HepG2 (cell line): ENCODE data around the gene ARHGEF16. TPM values are rescaled to one million over a fixed set of nuclear protein-coding genes. Genes with fewer than 3 reads are reported as not detected.
A peak's percentile ranks its signal among the peaks of the same experiment; 100 is the strongest.

ENCODE experiments used
- ATF6 ChIP-seq: sonication (generic); formaldehyde crosslinking; conservative IDR thresholded peaks from 2 replicates; pipeline ENCODE4 v1.4.0; 2020; ENCODE audit warnings: missing genetic modification reagents
- ATF7 ChIP-seq, 2 experiments: fragments of 450-650 bp in 1 of 2; sonication (generic) in 1 of 2; formaldehyde crosslinking in 1 of 2; IDR thresholded peaks; 2 replicates each; pipeline versions ENCODE4 v1.4.0 to v1.6.1; 2016 to 2020; ENCODE audit warnings: antibody characterized with exemption in 1 of 2, mild to moderate bottlenecking in 1 of 2, missing genetic modification reagents in 1 of 2
- BRCA1 ChIP-seq: sonication (generic); formaldehyde crosslinking; IDR thresholded peaks from 2 replicates; pipeline ENCODE4 v1.4.0; 2020; ENCODE audit warnings: missing genetic modification reagents
- CCAR2 ChIP-seq: fragments of 200-400 bp; formaldehyde crosslinking; optimal IDR thresholded peaks from 2 replicates; pipeline ENCODE3; 2018; ENCODE audit warnings: low read depth, mild to moderate bottlenecking, low read length, moderate library complexity
- CEBPG ChIP-seq: IDR thresholded peaks from 2 replicates; pipeline ENCODE4 v1.6.1; 2016
- CHD4 ChIP-seq: fragments of 200-600 bp; sonication (generic); IDR thresholded peaks from 2 replicates; pipeline ENCODE4 v1.7.0; 2017; ENCODE audit warnings: mild to moderate bottlenecking, low read length, borderline replicate concordance
- FOXP1 ChIP-seq, 2 experiments: fragments of 450-650 bp in 1 of 2; IDR thresholded peaks; 2 replicates each; pipeline ENCODE4 v1.6.1; 2017 to 2018; ENCODE audit warnings: antibody characterized with exemption in 1 of 2
- HNRNPLL ChIP-seq: fragments of 200-400 bp; formaldehyde crosslinking; IDR thresholded peaks from 2 replicates; pipeline ENCODE4 v1.6.1; 2017; ENCODE audit warnings: mild to moderate bottlenecking, low read depth, low read length; ENCODE audit not compliant: poor library complexity, severe bottlenecking
- IRX3 ChIP-seq: sonication (generic); formaldehyde crosslinking; IDR thresholded peaks from 2 replicates; pipeline ENCODE4 v1.8.1; 2023; ENCODE audit warnings: mild to moderate bottlenecking, low read depth, missing genetic modification reagents, borderline replicate concordance
- JUND ChIP-seq: sonication (generic); formaldehyde crosslinking; IDR thresholded peaks from 2 replicates; pipeline ENCODE4 v1.8.0; 2022; ENCODE audit warnings: mild to moderate bottlenecking, missing genetic modification reagents
- KDM2A ChIP-seq: sonication (generic); formaldehyde crosslinking; IDR thresholded peaks from 2 replicates; pipeline ENCODE4 v1.4.0; 2020; ENCODE audit warnings: low read depth, missing genetic modification reagents, borderline replicate concordance
- MAZ ChIP-seq, 2 experiments: sonication (generic) in 1 of 2; formaldehyde crosslinking in 1 of 2; IDR thresholded peaks; 2 replicates each; pipeline versions ENCODE4 v1.5.0 to v1.6.1; 2012 to 2020; ENCODE audit warnings: low read depth in 2 of 2, mild to moderate bottlenecking in 2 of 2, borderline replicate concordance in 1 of 2, improper control_type of control experiment in 1 of 2, low read length in 1 of 2, missing genetic modification reagents in 1 of 2, moderate library complexity in 1 of 2
- MIER3 ChIP-seq: IDR thresholded peaks from 2 replicates; pipeline ENCODE4 v1.6.1; 2016; ENCODE audit warnings: missing compliant biosample characterization, borderline replicate concordance
- NR2F6 ChIP-seq, 2 experiments: IDR thresholded peaks; 2 replicates each; pipeline ENCODE4 v1.6.1; 2016; ENCODE audit warnings: antibody characterized with exemption in 1 of 2, mild to moderate bottlenecking in 1 of 2
- PITX1 ChIP-seq: sonication (generic); formaldehyde crosslinking; IDR thresholded peaks from 2 replicates; pipeline ENCODE4 v1.5.1; 2020; ENCODE audit warnings: mild to moderate bottlenecking, missing genetic modification reagents
- SP2 ChIP-seq: sonication (generic); formaldehyde crosslinking; IDR thresholded peaks from 2 replicates; pipeline ENCODE4 v1.5.1; 2020; ENCODE audit warnings: mild to moderate bottlenecking, missing genetic modification reagents
- TSC22D2 ChIP-seq: sonication (generic); formaldehyde crosslinking; IDR thresholded peaks from 2 replicates; pipeline ENCODE4 v1.5.1; 2020; ENCODE audit warnings: missing genetic modification reagents, mild to moderate bottlenecking, borderline replicate concordance
- ZBTB8A ChIP-seq: sonication (generic); formaldehyde crosslinking; IDR thresholded peaks from 2 replicates; pipeline ENCODE4 v1.4.0; 2020; ENCODE audit warnings: mild to moderate bottlenecking, low read depth, missing genetic modification reagents, borderline replicate concordance
- ZNF160 ChIP-seq: sonication (generic); formaldehyde crosslinking; IDR thresholded peaks from 2 replicates; pipeline ENCODE4 v1.8.0; 2022; ENCODE audit warnings: mild to moderate bottlenecking, inconsistent platforms, missing genetic modification reagents
- ZNF431 ChIP-seq: sonication (generic); formaldehyde crosslinking; IDR thresholded peaks from 2 replicates; pipeline ENCODE4 v1.9.0; 2022; ENCODE audit warnings: missing genetic modification reagents, low read depth, mild to moderate bottlenecking, borderline replicate concordance
- ZNF451 ChIP-seq: sonication (generic); formaldehyde crosslinking; IDR thresholded peaks from 2 replicates; pipeline ENCODE4 v1.5.0; 2020; ENCODE audit warnings: mild to moderate bottlenecking, missing genetic modification reagents
- ZNF773 ChIP-seq: sonication (generic); formaldehyde crosslinking; IDR thresholded peaks from 2 replicates; pipeline ENCODE4 v1.4.0; 2020; ENCODE audit warnings: missing genetic modification reagents, borderline replicate concordance
- polyA plus RNA-seq, 8 experiments: library from polyadenylated mRNA; depleted of rRNA in 3 of 8; stranded (reverse) in 7 of 8; unstranded in 1 of 8; fragments of >200 nt; fragmentation: Illumina TruSeq in 4 of 8; extraction: Trizol in 4 of 8; gene quantifications; 2 replicates each; pipeline versions ENCODE4 v1.2.1 to v1.2.3, GENCODE V29; 2011 to 2016; ENCODE audit warnings: low read depth in 4 of 8, missing spikeins in 1 of 8, mixed read lengths in 1 of 8; ENCODE audit not compliant: insufficient read depth in 1 of 8
- total RNA-seq, 5 experiments: library from RNA; depleted of rRNA; stranded (reverse); fragments of >200 nt; fragmentation: Illumina TruSeq; extraction: Trizol; gene quantifications; 2 replicates each; pipeline ENCODE4 v1.2.3, GENCODE V29; 2016; ENCODE audit warnings: low read depth in 1 of 5
- TF ChIP-seq, protein P1 (sequence below): sonication (generic); formaldehyde crosslinking; IDR thresholded peaks from 2 replicates; pipeline ENCODE4 v1.8.0; 2022; ENCODE audit warnings: missing genetic modification reagents, mild to moderate bottlenecking, inconsistent platforms, borderline replicate concordance
- TF ChIP-seq, protein P2 (sequence below): sonication (generic); formaldehyde crosslinking; IDR thresholded peaks from 2 replicates; pipeline ENCODE4 v1.9.0; 2022; ENCODE audit warnings: missing genetic modification reagents, mild to moderate bottlenecking, borderline replicate concordance

Gene ARHGEF16
- total and polyA plus RNA-seq, 2 of the 13 experiments (the other 11 are each of a cell fraction or from before 2014, with no cell fraction given) = 20.3 to 39.9 TPM

- TF ChIP-seq ZNF160 (CRISPR knock-in tag) (no peak), CEBPG (CRISPR knock-in tag) (no peak), ZNF773 (CRISPR knock-in tag) (no peak), MAZ (IDR thresholded peaks at IDR 0.05; ENCODE audit: borderline replicate concordance, low read depth, low read length) (no peak), MAZ (CRISPR knock-in tag; IDR thresholded peaks at IDR 0.05; ENCODE audit: low read depth) (no peak), ZBTB8A (CRISPR knock-in tag) (no peak), NR2F6 (IDR thresholded peaks at IDR 0.05) (no peak), NR2F6 (CRISPR knock-in tag; IDR thresholded peaks at IDR 0.05) (no peak), IRX3 (no peak), TSC22D2 (no peak), FOXP1 (IDR thresholded peaks at IDR 0.05) (no peak), FOXP1 (CRISPR knock-in tag; IDR thresholded peaks at IDR 0.05) (no peak), SP2 (CRISPR knock-in tag) (0 out of 2 replicates have a peak, but pooled peaks have one; percentile 31), CHD4 (no peak), PITX1 (CRISPR knock-in tag) (no peak), MIER3 (CRISPR knock-in tag) (no peak), ZNF451 (CRISPR knock-in tag) (no peak), JUND (CRISPR knock-in tag) (no peak), HNRNPLL (no peak), BRCA1 (no peak), CCAR2 (no peak), ZNF431 (no peak), ATF7 (IDR thresholded peaks at IDR 0.05) (no peak), ATF7 (CRISPR knock-in tag; IDR thresholded peaks at IDR 0.05) (no peak), ATF6 (CRISPR knock-in tag) (no peak), KDM2A (CRISPR knock-in tag) (no peak)
- TF ChIP-seq, protein P1, sequence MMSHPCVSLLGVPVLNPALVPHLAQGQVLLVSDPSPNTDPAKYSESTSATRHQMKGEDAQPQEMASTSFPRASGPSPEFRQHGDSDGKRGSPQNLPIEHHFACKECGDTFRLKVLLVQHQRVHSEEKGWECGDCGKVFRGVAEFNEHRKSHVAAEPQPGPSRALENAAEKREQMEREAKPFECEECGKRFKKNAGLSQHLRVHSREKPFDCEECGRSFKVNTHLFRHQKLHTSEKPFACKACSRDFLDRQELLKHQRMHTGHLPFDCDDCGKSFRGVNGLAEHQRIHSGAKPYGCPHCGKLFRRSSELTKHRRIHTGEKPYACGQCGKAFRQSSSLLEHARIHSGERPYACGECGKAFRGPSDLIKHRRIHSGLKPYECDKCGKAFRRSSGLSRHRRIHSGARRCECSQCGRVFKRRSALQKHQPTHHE (CRISPR knock-in tag) = no peak
- TF ChIP-seq, protein P2, sequence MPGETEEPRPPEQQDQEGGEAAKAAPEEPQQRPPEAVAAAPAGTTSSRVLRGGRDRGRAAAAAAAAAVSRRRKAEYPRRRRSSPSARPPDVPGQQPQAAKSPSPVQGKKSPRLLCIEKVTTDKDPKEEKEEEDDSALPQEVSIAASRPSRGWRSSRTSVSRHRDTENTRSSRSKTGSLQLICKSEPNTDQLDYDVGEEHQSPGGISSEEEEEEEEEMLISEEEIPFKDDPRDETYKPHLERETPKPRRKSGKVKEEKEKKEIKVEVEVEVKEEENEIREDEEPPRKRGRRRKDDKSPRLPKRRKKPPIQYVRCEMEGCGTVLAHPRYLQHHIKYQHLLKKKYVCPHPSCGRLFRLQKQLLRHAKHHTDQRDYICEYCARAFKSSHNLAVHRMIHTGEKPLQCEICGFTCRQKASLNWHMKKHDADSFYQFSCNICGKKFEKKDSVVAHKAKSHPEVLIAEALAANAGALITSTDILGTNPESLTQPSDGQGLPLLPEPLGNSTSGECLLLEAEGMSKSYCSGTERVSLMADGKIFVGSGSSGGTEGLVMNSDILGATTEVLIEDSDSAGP = no peak
Measured at GRCh38 chr1:3470650-3471355, 16.3 kb downstream of the ARHGEF16 start (continued).
